NCI-H1694 (cell line): Measurements from ENCODE around the gene UBR4.

Experiments used
- DNase-seq: peaks from one replicate; lab custom pipeline; 2025; lab: John Stamatoyannopoulos, UW

UBR4 gene

DNA sequence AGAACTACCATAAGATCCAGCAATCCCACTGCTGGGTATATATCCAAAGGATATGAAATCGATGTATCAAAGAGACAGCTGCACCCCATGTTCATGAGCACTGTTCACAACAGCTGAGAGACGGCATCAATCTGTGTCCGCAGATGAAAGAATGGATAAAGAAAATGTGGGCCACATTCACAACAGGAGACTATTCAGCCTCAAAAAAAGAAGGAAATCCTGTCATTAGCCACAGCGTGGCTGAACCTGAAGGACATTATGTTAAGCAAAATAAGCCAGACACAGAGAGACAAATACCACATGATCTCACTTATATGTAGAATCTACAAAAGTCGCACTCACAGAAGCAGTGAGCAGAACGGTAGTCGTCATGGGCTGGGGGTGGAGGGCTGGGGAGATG lies 154.4 kb downstream of the UBR4 start:
- DNase-seq: no peak

DNA sequence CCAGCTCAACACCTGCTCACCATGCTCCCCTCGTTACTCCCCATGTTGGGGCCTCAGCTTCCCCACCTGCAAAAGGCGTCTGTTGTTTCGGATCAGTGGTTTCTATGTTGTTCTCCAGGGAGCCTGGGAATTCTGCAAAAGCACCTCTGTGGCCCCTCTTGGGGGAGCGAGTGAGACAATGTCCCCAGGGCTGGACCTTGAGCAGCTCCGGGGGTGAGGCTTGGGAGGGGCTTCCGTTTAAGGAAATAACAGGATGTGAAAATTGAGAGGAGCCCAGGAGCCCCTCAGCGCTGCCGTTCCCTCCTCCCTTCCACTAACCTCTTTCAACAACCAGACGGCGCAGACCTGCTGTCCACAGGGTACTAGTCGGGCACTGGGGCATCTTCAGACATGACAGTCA lies 155.1 kb downstream of the UBR4 start:
- no peak for DNase-seq

DNA sequence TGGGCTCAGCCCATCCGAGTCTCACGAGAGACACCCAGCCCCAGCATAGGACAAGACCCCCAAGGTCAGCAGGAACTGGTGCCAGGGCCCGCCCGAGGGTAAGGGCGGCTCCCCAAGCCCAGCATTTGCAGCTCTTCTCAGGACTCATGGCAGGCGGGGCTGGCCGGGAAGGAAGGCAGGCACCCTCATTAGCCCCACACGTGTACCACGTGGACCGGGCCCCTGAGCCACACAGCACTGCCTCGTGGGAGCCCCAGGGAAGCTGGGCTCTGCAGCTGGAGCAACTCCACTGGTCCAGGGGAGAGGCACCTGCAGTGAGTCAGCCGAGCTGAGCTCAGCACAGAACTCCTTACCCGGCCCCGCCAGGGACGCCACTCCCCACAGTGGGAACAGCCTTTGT lies 155.8 kb downstream of the UBR4 start:
- DNase-seq: no peak

DNA sequence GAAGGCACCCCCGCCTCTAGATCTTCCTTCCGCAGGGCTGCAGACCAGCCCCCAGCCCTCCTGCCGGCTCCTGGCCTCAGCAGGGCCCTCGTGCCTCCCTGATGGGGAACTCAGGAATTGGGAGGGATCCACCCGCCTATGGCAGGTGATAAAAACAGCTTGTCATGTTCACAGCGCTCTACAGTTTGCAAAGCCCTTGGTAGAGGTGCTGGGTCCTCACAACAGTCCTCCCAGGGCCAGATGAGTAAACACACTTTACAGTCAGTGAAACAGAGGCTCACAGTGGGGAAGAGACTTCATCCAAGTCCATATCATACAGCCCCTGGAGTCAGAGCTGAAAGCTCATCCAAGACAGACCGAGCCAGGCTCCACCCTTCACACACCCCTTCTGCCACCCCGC lies 156.6 kb downstream of the UBR4 start:
- no peak for DNase-seq

DNA sequence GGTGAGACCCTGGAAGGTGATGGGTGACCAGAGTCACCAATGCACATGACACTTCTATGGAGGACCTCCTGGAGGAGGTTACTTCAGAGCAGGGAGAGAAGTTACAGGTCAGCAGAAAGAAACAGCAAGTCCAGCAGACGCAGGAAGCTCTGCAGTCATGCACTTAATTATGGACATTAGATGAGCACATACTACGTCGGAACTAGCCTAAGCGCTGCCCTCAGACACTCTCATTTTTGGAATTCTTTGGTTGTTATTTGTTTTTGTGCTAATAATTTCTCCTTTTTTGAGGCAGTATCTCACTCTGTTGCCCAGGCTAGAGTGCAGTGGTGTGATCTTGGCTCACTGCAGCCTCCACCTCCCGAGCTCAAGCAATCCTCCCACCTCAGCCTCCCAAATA lies 160.3 kb downstream of the UBR4 start:
- DNase-seq: no peak

DNA sequence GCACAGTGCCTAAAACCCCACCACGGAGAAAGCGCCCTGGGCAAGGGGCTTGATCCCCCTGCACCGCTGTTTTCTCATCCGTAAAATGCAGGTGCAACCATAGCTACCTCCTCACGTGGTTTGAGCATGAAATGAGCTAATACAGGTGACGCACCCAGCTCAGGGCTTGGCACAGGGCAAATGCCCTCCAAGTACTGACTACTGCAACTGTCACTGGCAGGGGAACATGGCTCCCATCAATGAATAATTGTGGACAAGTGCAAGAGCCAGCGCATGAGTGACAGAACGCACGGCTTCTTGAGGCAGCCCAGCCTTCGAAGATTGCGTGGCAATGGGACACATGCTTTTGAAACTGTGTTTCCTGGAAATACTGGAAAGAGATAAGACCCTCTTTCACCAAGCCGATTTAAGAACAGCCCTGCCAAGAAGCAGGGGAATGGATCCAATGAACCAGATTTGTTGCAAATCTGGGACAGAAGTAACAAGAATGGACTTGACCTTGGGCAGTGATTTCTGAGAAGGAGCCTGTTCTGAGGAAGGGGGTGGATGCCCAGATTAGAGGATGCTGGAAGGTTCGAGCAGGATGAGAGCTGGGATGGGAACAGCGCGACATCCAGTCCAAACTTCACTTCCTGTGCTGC lies 160.8 kb downstream of the UBR4 start:
- no peak for DNase-seq

DNA sequence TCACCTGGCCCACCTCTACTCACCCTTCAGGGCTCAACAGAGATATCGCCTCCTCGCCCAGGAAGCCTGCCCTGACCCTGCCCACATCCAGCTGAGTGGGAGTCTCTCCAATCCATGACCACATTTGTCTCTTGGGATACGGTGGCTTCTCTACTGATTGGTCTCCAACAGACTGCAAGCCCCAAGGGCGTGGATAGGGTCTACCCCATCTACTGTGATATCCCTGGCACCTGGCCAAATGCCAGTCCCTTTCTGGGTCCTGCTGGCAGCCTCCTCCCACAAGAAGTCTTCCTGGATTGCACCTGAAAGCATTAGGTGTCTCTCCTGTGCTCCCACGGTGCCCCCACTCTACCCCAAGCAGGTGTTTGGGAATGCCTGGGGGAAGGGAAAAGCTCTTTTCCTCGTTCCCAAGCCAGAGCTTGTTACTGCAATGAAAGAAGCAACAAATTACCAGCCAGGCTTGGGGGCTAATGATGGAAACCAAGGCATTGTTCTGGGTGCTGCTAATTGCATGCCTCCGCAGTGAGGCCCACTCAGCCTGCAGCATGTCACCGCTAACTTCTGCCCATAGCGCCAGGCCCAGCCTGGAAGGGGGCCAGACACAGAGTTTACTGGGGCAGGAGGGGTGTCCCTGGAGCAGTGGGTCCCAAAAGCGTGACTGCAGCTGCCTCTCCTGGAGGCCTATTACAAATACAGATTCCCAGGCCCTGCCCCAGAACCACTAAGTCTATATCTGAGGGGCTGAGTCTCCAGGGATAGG lies 162.9 kb downstream of the UBR4 start:
- no peak for DNase-seq

DNA sequence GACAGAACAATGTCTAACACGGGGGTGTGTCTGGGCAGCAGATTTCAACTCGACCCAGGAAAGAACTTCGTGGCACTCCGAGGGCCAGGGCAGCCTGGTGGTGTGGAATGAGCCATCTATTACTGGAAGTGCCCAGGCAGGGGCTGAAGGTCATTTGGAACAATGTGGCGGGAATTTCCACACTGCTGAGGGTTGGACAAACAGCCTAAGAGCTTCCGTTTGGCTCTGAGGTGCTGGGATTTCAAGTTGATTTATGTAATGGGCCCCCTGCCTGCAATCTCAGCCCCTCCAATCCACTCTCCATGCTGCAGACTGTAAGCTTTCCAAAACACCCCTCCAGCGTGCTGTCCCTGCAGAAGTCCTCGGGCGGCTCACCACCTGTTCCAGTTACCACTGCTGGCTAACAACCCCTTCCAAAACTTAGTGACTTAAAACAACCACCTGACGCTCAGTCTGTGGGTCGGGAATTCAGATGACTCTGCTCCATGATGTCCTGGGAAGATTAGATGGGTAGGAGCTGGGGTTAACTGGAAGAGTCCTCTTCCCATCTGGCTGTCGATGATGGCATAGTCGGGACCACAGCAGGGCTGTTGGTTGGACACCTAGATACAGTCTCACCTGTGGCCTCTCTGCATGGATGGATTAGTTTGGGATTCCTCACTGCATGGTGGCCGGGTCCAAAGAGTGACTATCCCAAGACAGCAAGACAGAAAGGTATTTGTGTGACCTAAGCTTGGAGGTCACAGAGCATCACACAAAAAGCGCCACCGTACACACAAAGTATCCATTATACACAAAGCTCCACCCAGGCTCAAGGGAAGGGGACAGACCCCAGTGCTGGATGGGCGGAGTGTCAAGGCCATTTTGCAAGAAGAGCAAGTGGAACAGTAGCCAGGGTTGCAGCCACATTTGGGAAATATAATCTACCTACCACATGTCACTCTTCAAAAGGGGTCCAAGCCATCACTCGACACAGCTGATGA lies 163.9 kb downstream of the UBR4 start:
- no peak for DNase-seq

DNA sequence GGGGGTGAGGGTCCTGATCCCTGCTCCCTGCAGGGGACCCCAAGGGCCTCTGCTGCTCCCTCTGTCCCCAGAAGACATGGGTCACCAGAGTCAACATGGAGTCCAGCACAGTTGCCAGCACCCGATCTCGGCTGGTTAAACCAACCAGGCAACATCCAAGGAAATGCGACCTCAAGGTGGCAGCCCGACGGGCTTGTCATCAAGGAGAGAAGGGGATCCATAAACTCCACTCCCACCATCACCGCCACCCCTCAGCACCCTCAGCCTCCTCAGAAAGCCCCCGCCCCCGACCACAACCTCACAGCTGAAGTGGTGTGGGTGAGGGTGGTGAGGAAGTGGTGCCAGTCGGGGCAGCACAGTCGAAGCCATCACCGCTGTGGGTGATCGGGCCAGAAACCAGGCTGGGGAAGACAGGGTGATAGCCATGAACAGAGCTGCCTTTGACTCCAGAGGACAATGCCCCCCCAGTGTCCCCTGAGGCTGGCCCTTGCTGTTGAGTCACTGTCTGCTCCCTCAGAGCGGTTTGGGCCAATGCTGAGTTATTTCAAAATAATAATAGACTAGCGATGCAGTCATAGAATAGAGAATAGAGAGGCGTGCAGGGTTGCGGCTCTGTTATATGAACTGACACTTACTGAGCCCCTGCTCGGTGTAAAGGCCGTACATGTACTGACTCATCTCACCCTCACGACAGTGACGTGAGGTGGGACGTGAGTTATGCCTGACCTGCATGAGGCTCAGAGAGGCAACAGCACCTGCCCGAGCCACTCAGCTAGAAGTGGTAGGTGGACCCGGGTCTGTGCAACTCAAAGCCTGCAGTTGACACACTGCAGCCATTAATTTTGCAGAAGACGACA lies 164.9 kb downstream of the UBR4 start:
- DNase-seq: no peak

DNA sequence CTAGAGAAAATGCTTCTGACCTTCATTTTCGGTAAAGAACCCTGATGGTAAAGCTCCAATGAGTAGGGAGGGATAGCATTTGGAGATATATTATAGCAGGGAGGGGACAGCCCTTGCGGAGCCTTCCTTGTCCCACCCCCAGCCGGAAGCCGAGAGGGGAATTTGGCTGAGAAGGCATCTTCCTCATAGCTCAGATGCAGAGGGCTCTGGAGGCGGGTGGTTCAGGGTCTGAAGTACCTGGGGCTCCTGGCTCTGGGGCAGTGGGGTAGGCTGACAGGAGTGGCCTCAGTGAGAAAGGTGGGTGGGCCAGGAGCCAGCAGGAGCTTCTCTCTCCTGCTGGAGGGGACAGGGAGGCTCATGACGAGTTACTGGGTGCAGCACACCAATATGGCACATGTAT lies 165.6 kb downstream of the UBR4 start:
- no peak for DNase-seq

DNA sequence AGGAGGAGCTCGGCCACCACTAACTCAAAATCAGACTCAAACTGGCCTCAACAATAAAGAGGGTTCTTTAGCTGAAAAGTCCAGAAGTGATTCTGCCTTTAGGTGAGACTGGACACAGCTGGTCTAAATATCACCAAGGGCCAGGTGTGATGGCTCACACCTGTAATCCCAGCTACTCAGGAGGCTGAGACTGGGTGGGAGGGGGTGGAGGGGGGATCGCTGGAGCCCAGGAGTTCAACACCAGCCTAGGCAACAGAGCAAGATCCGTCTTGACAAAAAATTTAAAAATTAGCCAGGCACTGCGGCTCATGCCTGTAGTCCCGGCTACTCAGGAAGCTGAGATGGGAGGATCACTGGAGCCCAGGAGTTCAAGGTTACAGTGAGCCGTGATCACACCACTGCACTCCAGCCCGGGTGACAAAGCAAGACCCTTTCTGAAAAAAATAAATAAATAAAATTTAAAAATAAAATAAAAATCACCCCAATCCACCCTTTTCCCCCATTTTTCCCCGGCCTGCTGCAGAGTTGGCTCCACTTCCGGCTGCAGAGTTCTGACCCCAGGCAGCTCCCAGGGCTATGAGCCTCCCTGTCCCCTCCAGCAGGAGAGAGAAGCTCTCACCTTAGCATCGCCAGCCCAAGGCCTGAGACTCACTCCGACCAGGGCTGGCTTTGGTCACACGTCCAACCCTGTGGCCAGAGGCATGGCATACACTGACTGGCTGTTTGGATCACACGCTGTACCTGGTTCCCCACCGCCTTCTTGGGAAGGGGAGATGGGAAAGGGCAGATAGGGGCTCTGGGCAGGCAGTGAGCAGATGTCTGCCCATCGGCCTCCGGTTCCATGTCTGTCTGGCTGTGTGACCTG lies 166.3 kb downstream of the UBR4 start:
- no peak for DNase-seq

DNA sequence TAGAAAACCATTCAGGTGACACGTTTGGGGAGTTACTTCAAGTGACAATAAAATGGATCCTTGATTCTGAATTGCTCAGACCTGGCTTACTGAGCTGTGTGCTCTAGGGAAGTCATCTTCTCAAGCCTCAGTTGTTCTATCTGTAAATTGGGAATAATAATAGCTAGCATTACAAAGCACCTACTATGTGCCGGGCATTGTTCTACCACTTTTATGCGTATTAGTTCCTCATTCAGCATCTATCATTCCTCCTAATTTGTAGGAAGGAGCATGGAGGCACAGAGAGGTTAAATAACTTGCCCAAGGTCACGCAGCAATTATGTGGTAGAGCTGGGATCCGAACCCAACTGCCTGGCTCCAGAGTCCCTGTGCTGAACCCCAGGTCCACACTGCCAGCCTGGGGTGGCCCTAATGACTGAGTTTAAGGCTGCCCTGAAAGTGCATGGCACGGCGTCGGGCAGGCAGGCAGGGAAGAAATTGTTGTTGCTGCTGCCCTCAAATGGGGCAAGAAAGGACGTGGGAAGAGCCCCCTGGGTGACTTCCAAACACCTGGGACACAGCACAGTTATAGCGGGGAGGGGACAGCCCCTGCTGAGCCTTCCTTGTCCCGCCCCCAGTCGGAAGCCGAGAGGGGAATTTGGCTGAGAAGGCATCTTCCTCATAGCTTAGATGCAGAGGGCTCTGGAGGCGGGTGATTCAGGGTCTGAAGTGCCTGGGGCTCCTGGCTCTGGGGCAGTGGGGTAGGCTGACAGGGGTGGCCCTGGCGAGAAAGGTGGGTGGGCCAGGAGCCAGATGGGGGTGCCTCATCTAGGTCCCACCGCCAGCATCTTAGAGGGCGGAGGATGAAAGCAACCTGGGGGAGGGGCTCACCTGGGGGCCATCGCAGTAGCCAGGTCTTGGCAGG lies 167.1 kb downstream of the UBR4 start:
- DNase-seq: no peak

DNA sequence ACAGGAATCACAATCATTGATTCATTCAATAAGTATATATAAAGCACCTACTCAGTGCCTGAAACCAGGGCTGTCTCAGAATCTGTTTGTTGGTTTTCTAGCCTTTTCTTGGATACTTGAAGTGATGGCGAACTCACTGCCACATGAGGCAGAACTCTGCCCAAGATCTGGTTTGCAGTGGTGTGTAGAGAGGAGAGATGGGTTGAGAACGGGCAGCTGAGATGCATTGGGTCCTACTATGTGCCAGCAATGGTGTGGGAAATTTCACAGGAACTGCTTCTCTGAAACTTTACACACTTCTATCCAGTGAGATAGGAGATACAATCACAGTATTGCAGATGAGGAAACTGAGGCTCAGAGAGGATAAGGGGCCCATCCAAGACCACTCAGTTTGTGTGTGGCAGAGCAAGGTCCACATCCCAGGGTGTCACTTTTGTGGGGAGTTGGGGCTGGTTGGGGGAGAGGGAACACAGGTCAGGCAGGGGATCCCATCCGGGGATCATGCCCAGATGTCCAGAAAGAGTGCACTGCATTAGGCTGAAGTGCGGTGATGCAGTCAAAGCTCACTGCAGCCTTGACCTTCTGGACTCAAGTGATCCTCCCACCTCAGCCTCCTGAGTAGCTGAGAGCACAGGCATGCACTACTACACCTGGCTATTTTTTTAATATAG lies 169.9 kb downstream of the UBR4 start:
- no peak for DNase-seq

DNA sequence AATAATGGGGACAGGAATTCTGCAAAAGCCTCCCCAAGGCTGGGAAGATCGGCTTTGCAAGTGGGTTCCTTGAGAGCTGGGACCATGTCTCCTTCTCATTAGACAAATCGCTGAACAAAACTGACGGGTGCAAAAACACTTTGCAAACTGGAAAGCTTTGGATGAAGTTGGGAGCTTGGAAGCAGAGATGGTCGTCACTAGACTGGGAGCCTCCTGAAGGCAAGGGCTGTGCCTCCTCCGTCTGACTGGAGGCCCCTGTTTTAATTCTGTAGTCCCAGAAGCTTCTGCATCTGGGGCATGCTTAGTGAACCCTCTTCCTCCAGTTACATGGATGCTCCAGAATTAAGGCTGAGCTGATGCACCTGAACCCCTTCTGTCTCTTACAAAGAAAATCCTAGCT lies 171.3 kb downstream of the UBR4 start:
- DNase-seq: no peak

DNA sequence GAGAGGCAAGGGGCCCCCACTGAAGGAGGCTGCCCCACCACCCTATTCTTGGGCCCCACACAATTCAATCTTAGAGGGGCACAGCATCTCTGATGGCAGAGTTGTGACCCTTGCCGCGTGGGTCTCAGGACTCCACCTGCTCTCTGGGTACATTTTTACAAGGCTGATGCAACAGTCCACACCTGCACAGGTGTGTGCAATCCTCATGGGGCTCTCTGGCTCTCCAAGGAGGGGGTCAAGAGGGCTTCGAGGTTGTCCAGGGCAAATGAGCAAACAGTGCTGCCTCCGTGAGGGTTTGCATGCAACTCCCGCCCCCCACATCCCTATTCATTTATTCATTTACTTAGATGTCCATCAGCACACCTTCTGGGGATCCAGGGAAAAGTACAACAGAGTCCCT lies 172.0 kb downstream of the UBR4 start:
- DNase-seq: no peak

DNA sequence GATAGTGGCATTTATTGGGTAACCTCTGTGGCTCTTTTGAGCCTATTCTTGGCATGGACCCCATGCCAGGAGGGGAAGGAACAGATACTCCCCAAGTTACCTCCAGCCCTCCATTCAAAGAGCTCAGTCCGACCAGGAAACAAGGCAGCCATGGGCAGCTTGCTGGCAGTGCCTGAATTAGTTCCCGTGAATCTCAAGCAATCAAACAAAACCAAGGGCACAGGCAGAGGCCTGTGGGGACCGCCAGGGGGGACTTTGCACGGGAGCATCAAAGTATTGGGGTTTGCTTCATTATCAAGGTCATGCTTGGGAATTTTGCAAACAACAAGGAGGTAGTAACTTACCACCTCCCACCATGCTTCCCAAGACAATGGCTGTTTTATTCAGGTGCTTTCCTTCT lies 172.4 kb downstream of the UBR4 start:
- no peak for DNase-seq

DNA sequence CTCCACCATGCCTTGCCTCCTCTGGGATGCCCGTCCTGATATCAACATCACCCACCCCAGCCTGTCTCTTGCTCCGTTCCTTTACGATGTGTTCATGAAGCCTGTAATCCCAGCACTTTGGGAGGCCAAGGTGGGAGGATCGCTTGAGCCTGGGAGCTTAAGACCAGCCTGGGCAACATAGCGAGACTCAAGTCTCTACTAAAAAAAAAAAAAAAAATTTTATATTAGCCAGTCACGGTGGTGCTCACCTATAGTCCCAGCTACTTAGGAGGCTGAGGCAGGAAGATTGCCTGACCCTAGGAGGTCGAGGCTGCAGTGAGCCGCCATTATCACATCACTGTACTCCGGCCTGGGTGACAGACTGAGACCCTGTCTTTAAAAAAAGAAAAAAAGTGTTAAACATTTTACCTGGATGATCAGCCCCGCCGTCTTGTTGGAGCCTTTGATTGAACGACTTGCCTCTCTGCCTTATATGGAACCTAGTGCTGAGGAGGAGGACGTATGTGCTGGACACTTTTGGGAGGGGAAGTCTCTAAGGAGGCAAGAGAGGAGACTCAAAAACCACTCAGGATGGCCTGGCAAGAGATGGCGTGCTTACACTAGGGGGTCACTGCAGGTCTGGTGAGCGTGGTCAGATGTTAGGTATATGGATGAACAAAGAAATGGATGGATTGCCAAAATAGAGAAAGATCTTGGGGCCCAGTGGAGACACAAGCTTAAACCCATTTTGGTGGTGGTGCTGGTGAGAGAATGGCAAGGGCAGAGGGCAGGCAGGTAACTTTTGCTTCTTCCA lies 173.1 kb downstream of the UBR4 start:
- no peak for DNase-seq

DNA sequence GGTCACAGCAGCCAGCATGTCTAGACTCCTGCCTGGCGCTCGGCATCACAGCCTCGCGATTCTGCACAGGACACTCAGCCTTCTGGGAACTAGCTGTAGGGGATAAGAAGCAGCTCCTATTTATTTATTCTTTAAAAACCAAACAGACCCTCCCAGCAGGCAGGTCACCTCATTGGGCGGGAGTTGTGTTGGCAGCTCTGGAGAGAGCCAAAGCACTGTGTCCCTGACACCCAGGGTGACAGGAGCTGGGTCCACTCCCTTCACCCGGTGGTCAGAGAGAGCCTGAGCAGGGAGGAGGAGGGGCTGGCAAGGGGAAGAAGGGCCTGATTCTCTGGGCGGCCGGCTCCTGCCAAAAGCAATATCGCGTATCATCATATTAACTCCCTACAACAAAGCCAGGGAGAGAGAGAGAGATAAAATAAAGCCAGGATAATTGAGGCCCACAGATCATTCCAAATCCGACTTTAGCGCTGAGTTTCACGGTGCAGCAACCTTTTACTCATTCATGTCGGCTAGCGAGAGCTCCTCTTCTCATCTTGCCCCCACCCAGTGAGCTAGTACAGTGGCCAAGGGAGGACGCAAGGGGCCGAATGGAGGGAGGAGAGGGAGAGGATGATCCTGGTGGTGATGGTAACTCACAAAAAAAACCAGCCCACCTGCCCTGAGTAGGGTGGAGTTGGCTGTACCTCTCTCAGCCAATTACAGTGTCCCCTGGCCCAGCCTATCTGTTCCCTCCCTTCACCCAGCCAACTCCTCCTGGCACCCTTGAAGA lies 173.8 kb downstream of the UBR4 start:
- DNase-seq: no peak
